GM12878 (cell line): ENCODE results near the gene OSBPL2. TPM values are rescaled to one million over a fixed set of nuclear protein-coding genes. Genes with fewer than 3 reads are reported as not detected.

Experiments
- ATAC-seq: fragments of 200-7000 bp; cut with Tn5 transposase; 3 replicates; pipeline ENCODE4 v1.9.1; 2020; ENCODE audit warnings: mild to moderate bottlenecking, moderate library complexity
- BruUV-seq: library from RNA; stranded (reverse); fragments of 400-500 nt; replicated peaks from 2 replicates; lab custom pipeline; 2021; lab: Mats Ljungman, UMichigan
- CTCF ChIA-PET: fragments of 300-600 bp; sonication (Branson Sonifier 250); formaldehyde crosslinking; extraction: SDS; loops from one replicate; lab custom pipeline; 2021; ENCODE audit warnings: inconsistent platforms; lab: Yijun Ruan, JAX
- POLR2A ChIA-PET: fragments of 350-600 bp; formaldehyde crosslinking; extraction: SDS; loops from one replicate; lab custom pipeline; 2021; ENCODE audit warnings: inconsistent platforms; lab: Charles Lee
- RAD21 ChIA-PET: fragments of 300-600 bp; sonication (Branson Sonifier 250); formaldehyde crosslinking; loops from one replicate; lab custom pipeline; 2023; ENCODE audit warnings: antibody characterized with exemption; ENCODE audit not compliant: unreplicated experiment; lab: Charles Lee
- SMC1A ChIA-PET: fragments of 300-600 bp; sonication (Branson Sonifier 250); formaldehyde crosslinking; loops from one replicate; lab custom pipeline; 2023; ENCODE audit not compliant: unreplicated experiment, uncharacterized antibody; lab: Charles Lee
- DNase-seq: peaks from one replicate; pipeline ENCODE4 v3.0.0-alpha.2; 2011; ENCODE audit warnings: low read depth, low spot score
- FAIRE-seq: peaks from 3 replicates; lab custom pipeline; 2011; peaks lifted over from hg19 to GRCh38; lab: Jason Lieb, UNC
- H2AFZ ChIP-seq: 2 replicates; pipeline ENCODE4 v1.6.0; 2011; ENCODE audit warnings: low read depth, low read length, control low read depth; ENCODE audit not compliant: control insufficient read depth
- H3K27ac ChIP-seq: 2 replicates; pipeline ENCODE4 v1.5.1; 2011; ENCODE audit warnings: control low read depth; ENCODE audit not compliant: control insufficient read depth, insufficient read depth
- H3K27me3 ChIP-seq, 2 experiments: replicated peaks in 1 of 2; 2 replicates each; pipeline versions ENCODE4 v1.6.0 to v1.6.1; 2011; ENCODE audit warnings: low read length in 1 of 2; ENCODE audit not compliant: control insufficient read depth in 2 of 2, insufficient read depth in 2 of 2
- H3K36me3 ChIP-seq, 2 experiments: 2 replicates each; pipeline ENCODE4 v1.5.1; 2011; ENCODE audit warnings: low read length in 1 of 2; ENCODE audit not compliant: control insufficient read depth in 2 of 2, insufficient read depth in 2 of 2
- H3K4me1 ChIP-seq: 2 replicates; pipeline ENCODE4 v1.6.1; 2011; ENCODE audit warnings: mild to moderate bottlenecking, low read length, moderate library complexity, mixed read lengths; ENCODE audit not compliant: control insufficient read depth, insufficient read depth
- H3K4me2 ChIP-seq: 2 replicates; pipeline ENCODE4 v1.6.0; 2011; ENCODE audit warnings: control low read depth; ENCODE audit not compliant: control insufficient read depth, insufficient read depth
- H3K4me3 ChIP-seq: fragments of 200-600 bp; sonication (generic); 2 replicates; pipeline ENCODE4 v1.5.1; 2016
- H3K79me2 ChIP-seq: 2 replicates; pipeline ENCODE4 v1.6.0; 2011; ENCODE audit warnings: low read length; ENCODE audit not compliant: control insufficient read depth, insufficient read depth
- H3K9ac ChIP-seq: 2 replicates; pipeline ENCODE4 v1.8.0; 2011; ENCODE audit warnings: low read length, control low read depth, mixed read lengths; ENCODE audit not compliant: control insufficient read depth, insufficient read depth
- H3K9me3 ChIP-seq: replicated peaks from 3 replicates; pipeline ENCODE4 v1.5.1; 2011; ENCODE audit warnings: mild to moderate bottlenecking, low read length; ENCODE audit not compliant: control insufficient read depth, insufficient read depth
- H4K20me1 ChIP-seq: 2 replicates; pipeline ENCODE4 v1.6.0; 2011; ENCODE audit not compliant: control insufficient read depth, insufficient read depth
- CREB1 ChIP-seq: IDR thresholded peaks from 2 replicates; pipeline ENCODE4 v1.6.1; 2012; ENCODE audit warnings: low read depth, mild to moderate bottlenecking, inconsistent platforms
- CTCF ChIP-seq, 3 experiments: IDR thresholded peaks in 2 of 3; conservative IDR thresholded peaks in 1 of 3; 2 replicates each; pipeline ENCODE4 v1.5.1; 2011; ENCODE audit warnings: low read depth in 3 of 3, low read length in 3 of 3, mild to moderate bottlenecking in 3 of 3, control low read depth in 2 of 3, moderate library complexity in 2 of 3, inconsistent platforms in 1 of 3, mixed read lengths in 1 of 3; ENCODE audit not compliant: control insufficient read depth in 2 of 3, insufficient read depth in 1 of 3; ENCODE audit errors: extremely low read depth in 1 of 3
- EGR1 ChIP-seq, 2 experiments: IDR thresholded peaks; 1 replicate in 1 of 2; 2 replicates in 1 of 2; pipeline ENCODE4 v1.6.1; 2011 to 2012; ENCODE audit warnings: low read depth in 2 of 2, low read length in 2 of 2, borderline replicate concordance in 1 of 2, mild to moderate bottlenecking in 1 of 2, moderate library complexity in 1 of 2
- NFYB ChIP-seq: IDR thresholded peaks from 2 replicates; pipeline ENCODE4 v1.6.1; 2011; ENCODE audit warnings: low read depth, mild to moderate bottlenecking, low read length, improper control_type of control experiment, moderate library complexity; ENCODE audit not compliant: insufficient read depth
- NKRF ChIP-seq: fragments of 450-650 bp; conservative IDR thresholded peaks from 2 replicates; pipeline ENCODE4 v1.6.1; 2017; ENCODE audit warnings: mild to moderate bottlenecking, moderate library complexity
- REST ChIP-seq: IDR thresholded peaks from 2 replicates; pipeline ENCODE4 v1.6.1; 2012; ENCODE audit warnings: mild to moderate bottlenecking, low read depth, low read length
- RFX5 ChIP-seq: IDR thresholded peaks from 2 replicates; pipeline ENCODE4 v1.6.1; 2011; ENCODE audit warnings: low read depth, low read length, improper control_type of control experiment
- STAT3 ChIP-seq: IDR thresholded peaks from 2 replicates; pipeline ENCODE4 v1.6.1; 2011; ENCODE audit warnings: low read depth, low read length, improper control_type of control experiment
- WGBS: methylation state at CpG from one replicate; pipeline ENCODE4 v1.1.6; 2016; ENCODE audit warnings: low lambda C conversion rate; ENCODE audit not compliant: insufficient replicate concordance, insufficient coverage; ENCODE audit errors: missing lambda C conversion rate; 5-methylcytosine and 5-hydroxymethylcytosine counted together
- in situ Hi-C: fragments of 300-500 bp; cut with MboI; formaldehyde crosslinking; loops from 9 replicates; pipeline ENCODE4 v1.14.3; 2018; ENCODE audit warnings: mixed read lengths
- intact Hi-C: fragments of 100-400 bp; cut with micrococcal nuclease; formaldehyde crosslinking; loops from one replicate; pipeline ENCODE4 v1.14.2; 2022; ENCODE audit not compliant: unreplicated experiment
- polyA plus RNA-seq, 11 experiments: library from polyadenylated mRNA; depleted of rRNA in 4 of 11; unstranded in 6 of 11; stranded (reverse) in 5 of 11; fragments of >200 nt; fragmentation: Nextera tagmentation in 4 of 11; fragmentation: Illumina TruSeq in 1 of 11; extraction: Ambion mirVana in 4 of 11; extraction: Trizol in 1 of 11; gene quantifications; 1 replicate in 1 of 11; 2 replicates in 10 of 11; pipeline versions ENCODE4 v1.2.1 to v1.2.3, GENCODE V29; 2011 to 2016; ENCODE audit warnings: inconsistent platforms in 2 of 11, missing spikeins in 2 of 11, low read depth in 1 of 11
- total RNA-seq, 4 experiments: library from RNA; depleted of rRNA in 3 of 4; stranded (reverse); fragments of >200 nt in 3 of 4; fragmentation: Illumina TruSeq in 1 of 4; extraction: Trizol in 1 of 4; gene quantifications; 2 replicates each; pipeline versions ENCODE4 v1.2.1 to v1.2.3, GENCODE V29; 2013 to 2021
- TF ChIP-seq, protein P1 (sequence below): fragments of 450-650 bp; IDR thresholded peaks from 2 replicates; pipeline ENCODE4 v1.6.1; 2017; ENCODE audit warnings: borderline replicate concordance

OSBPL2 gene
- total and polyA plus RNA-seq, 10 of the 15 experiments (the other 5 are each of a cell fraction or from before 2014, with no cell fraction given) = 2.8 to 22.3 (median 14.7) TPM

DNA sequence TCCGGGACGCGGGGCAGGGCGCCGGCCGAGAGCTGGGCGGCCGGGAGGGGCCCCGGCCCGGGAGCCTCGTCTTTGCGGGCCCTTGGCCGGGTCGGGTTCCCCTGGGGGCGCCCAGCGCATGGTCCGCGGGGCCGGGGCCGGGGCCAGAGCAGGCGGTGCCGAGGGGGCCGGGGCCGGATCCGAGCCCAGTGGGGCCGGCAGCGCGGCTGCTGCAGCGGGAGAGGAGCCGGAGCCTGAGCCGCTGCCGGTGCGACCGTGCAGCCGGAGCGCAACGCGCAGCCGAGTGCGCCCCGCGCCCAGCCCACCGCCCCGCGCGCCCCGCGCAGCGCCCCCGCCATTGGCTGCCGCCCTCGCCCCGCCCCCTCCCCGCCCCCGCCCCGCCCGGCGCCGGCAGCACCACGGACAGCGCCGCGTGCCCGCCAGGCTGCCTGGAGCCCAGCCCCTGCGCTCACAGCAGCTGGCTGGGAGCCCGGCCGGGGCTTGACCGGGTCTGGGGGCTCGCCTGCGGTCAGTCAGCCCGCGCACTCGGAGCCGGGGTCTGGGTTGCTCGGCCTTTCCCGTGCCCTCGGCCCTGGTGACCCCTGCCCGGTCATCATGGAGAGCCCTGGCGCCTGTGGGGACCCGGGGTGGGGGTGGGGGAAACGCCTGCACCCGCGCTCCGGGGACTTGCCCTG, 18.2 kb upstream of the OSBPL2 start, which contains the start of gene HRH3:
TSS of gene HRH3 (minus strand) at position 287 of the 674 bp plus-strand sequence. CDS start 308 bp downstream, outside the sequence.
- intact Hi-C loops = no loop called here
- ChIA-PET POLR2A (no interaction called here), RAD21 (no interaction called here), CTCF (no interaction called here), SMC1A (no interaction called here)
- no peak for DNase-seq
- no peaks in the 10 kb centered on the region for H3K4me1 ChIP-seq
- H3K4me2 ChIP-seq = 0 out of 2 replicates have a peak within 1 kb of the TSS, but pooled peaks have one; percentile 17
- H3K9ac ChIP-seq = no peak within 1 kb of the TSS
- in situ Hi-C loops = no loop called here
- no TSS peak for BruUV-seq
- no peak for TF ChIP-seq STAT3
- peak; percentile 32; the same call in 1 of the 2 replicates for TF ChIP-seq NFYB
- TF ChIP-seq RFX5 = no peak
- TF ChIP-seq, protein P1, sequence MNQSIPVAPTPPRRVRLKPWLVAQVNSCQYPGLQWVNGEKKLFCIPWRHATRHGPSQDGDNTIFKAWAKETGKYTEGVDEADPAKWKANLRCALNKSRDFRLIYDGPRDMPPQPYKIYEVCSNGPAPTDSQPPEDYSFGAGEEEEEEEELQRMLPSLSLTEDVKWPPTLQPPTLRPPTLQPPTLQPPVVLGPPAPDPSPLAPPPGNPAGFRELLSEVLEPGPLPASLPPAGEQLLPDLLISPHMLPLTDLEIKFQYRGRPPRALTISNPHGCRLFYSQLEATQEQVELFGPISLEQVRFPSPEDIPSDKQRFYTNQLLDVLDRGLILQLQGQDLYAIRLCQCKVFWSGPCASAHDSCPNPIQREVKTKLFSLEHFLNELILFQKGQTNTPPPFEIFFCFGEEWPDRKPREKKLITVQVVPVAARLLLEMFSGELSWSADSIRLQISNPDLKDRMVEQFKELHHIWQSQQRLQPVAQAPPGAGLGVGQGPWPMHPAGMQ = no peak
- TF ChIP-seq EGR1 (IDR thresholded peaks at IDR 0.05; ENCODE audit: borderline replicate concordance in 1 of 2, low read depth in 2 of 2, low read length in 2 of 2) = 0 out of 3 replicates have a peak, but pooled peaks of 1 of the 2 experiments have one; percentile 38
- TF ChIP-seq CTCF (IDR thresholded peaks at IDR 0.05 in 2 of 3, conservative IDR thresholded peaks at IDR 0.05 in 1 of 3; ENCODE audit: control insufficient read depth in 2 of 3, extremely low read depth in 1 of 3, insufficient read depth in 1 of 3, low read depth in 3 of 3, low read length in 3 of 3) = no peak
- TF ChIP-seq REST = peak; percentile 89
- TF ChIP-seq NKRF = no peak
- no peak for TF ChIP-seq CREB1
- ATAC-seq = peak; percentile 67
- no peaks in the 10 kb centered on the region for H3K79me2 ChIP-seq
- H3K4me3 ChIP-seq = no peak within 1 kb of the TSS
- H3K27me3 ChIP-seq = peaks cover 1 to 10% of the 10 kb centered on the region in 2 experiments; a peak in 3 of 4 replicates
- 2% methylated on average over 24 of the region's 84 CpGs for WGBS
- H3K36me3 ChIP-seq = no peaks in the 10 kb centered on the region
- no peaks in the 10 kb centered on the region; the same call in 1 of the 2 replicates for H4K20me1 ChIP-seq
- FAIRE-seq = no peak
- no peak within 1 kb of the TSS for H2AFZ ChIP-seq
- no peaks in the 10 kb centered on the region for H3K9me3 ChIP-seq
- no peak within 1 kb of the TSS for H3K27ac ChIP-seq
